Measurements from ENCODE around the gene UNCX.

The UNCX gene

DNA sequence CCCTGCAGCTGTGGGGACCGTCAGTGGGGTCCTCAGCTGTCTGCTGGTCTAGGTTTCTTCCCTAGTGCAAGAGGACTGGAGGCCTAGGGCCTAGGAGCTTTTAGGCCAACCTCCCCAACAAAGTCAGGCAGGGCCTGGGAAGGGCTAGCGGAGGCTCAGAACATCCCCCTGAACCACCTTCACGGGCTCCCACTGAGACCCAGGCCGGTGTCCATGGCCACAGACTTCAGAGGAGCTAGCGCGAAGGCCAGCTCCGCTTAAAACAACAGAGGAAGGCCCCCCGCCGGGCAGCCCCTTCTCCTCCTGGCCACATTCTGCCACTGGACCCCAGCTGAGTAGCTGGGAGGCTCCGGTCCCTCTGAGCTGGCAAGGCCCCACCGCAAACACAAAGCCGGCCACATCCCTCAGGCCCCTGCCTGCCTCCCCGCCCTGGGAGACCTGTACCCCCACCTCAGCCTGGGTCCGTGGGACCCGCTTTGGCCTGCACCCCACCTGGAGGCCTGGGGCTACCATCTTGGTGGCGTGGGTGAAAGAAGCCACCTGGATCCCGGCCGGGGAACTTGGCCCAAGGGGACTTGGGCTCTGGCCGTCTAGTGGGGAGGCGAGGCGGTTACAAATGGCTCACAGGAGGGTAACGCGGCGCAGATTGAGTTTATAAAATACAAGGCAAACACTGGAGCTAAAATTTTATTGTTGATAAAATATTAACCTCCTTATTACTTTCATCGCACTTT is 5.4 kb upstream of the UNCX start:
- DNase-seq (ENCODE audit: low read depth, low spot score) = no peak
- ChIA-PET CTCF (interaction anchor here (0.6 to 5.7 kb wide), 11 partner anchors 12 to 205 kb away, joined by 3 to 39 read pairs (median 7); no protein-coding TSS in a partner anchor), POLR2A (interaction anchor here (0.6 kb wide), 1 partner anchor 225 kb away, joined by 4 read pairs; no protein-coding TSS in a partner anchor)
- no peak overlapping the region for H3K4me3 ChIP-seq (ENCODE audit: low read depth, low read length)
- TF ChIP-seq CTCF (IDR thresholded peaks at IDR 0.05; ENCODE audit: insufficient read depth, low read length, missing control alignments) = no peak

DNA sequence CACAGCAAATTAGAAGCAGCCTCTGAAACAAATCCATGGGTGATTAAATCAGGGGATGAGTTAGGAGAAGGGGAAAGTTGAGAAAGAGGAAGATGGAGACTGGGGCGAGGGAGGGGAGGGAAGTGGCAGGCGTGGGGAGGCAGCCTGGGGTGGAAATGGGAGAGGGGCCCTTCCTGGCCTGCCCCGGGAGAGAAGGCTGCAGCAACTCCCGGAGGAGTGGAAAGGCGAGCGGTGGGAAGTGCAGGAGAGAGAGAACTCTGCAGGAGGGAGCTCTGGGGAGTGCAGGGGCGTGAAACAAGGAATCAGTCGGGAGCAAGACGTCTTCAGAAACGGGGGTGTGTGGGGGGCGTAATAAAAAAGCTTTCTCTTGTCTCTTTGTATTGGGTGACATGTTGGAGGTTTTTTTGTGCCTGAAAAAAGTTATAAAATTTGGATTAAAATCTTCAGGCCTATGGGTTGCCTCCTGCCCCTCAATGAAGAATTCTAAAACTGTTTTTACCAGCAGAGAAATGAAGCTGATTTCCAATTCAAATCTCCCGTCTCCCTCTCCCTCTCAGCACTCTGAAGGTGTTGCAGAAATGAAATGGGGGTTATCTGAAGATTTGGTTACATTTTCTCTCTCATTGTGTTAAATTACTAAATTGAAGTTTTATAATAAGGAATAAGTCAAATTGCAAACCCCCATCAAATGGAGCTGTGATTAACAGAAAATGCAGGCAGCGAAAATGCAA is 4.7 kb upstream of the UNCX start:
- no peak for TF ChIP-seq CTCF (IDR thresholded peaks at IDR 0.05; ENCODE audit: insufficient read depth, low read length, missing control alignments)
- H3K4me3 ChIP-seq (ENCODE audit: low read depth, low read length) = no peak overlapping the region
- POLR2A ChIA-PET = no interaction called here
- no peak for DNase-seq (ENCODE audit: low read depth, low spot score)
- CTCF ChIA-PET = interaction anchor here (0.6 to 5.7 kb wide), 6 partner anchors 28 to 246 kb away, joined by 3 to 39 read pairs (median 6); no protein-coding TSS in a partner anchor

DNA sequence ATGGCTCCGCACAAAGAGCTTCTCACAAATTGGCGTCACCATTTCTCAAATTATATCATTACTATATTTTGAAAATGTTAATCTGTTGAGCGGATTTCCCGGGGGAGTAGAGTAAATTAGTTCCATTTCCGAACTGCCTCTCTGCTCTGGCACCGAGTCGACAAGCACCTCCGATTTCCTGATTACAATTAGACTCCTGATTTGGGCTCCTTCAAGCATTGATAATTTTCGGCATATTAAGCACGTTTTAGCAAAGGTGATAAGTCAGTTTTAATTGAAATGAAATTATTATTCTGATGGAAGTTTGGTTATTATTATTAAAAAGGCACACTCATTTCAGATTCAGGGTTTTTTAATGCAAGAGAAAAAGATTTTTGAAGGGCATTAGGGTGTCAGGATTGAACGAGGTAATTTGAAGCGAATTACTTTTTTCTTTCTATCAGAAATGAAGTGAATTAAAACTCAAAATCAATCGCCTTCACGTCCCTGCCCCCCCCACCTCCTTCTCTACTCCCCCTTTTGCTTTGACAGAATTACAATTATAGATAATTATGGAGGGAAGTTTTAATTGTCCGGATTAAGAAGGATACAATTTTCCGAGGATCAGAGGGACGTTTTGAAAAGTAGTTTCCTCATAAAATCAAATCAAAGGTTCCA is 4.0 kb upstream of the UNCX start:
- POLR2A ChIA-PET = no interaction called here
- TF ChIP-seq CTCF (IDR thresholded peaks at IDR 0.05; ENCODE audit: insufficient read depth, low read length, missing control alignments) = no peak
- CTCF ChIA-PET = interaction anchor here (1.0 to 5.7 kb wide), 4 partner anchors 178 to 246 kb away, joined by 3 to 39 read pairs (median 6); no protein-coding TSS in a partner anchor

GRCh38 chr7:1229202-1229947 is 3.3 kb upstream of the UNCX start:
- no peak overlapping the region for H3K4me3 ChIP-seq (ENCODE audit: low read depth, low read length)
- ChIA-PET CTCF (no interaction called here), POLR2A (no interaction called here)
- DNase-seq (ENCODE audit: low read depth, low spot score) = no peak
- TF ChIP-seq CTCF (IDR thresholded peaks at IDR 0.05; ENCODE audit: insufficient read depth, low read length, missing control alignments) = no peak

More for the DNA sequence above, 4.0 kb upstream of the UNCX start:
- no peak overlapping the region for H3K4me3 ChIP-seq (ENCODE audit: low read depth, low read length)
- DNase-seq (ENCODE audit: low read depth, low spot score) = no peak

- ChIA-PET POLR2A (no interaction called here), CTCF (no interaction called here)
- no peak for DNase-seq (ENCODE audit: low read depth, low spot score)
- no peak for TF ChIP-seq CTCF (IDR thresholded peaks at IDR 0.05; ENCODE audit: insufficient read depth, low read length, missing control alignments)
- no peak overlapping the region for H3K4me3 ChIP-seq (ENCODE audit: low read depth, low read length)
Observed at GRCh38 chr7:1229956-1230355, 2.7 kb upstream of the UNCX start.

All from AG04449 (cell line).